NCI-H128 (cell line): Measurements from ENCODE around the gene ACACA.

ENCODE experiments used
- DNase-seq: peaks from one replicate; lab custom pipeline; 2025; ENCODE audit not compliant: unreplicated experiment; lab: John Stamatoyannopoulos, UW

The ACACA gene

GRCh38 chr17:37137906-37138514 is 268.6 kb downstream of the ACACA start:
- no peak for DNase-seq

GRCh38 chr17:37137070-37137610 is 269.5 kb downstream of the ACACA start:
- no peak for DNase-seq

- DNase-seq, result no peak
Observed at GRCh38 chr17:37135576-37135975, 271.1 kb downstream of the ACACA start.

GRCh38 chr17:37134050-37134449 is 272.6 kb downstream of the ACACA start:
- no peak for DNase-seq

GRCh38 chr17:37133136-37133535 is 273.5 kb downstream of the ACACA start:
- DNase-seq, result no peak

- DNase-seq, result no peak
Observed at GRCh38 chr17:37131669-37132611, 274.7 kb downstream of the ACACA start.

- no peak for DNase-seq
Observed at GRCh38 chr17:37130984-37131446, 275.6 kb downstream of the ACACA start.

GRCh38 chr17:37124821-37125173 is 281.8 kb downstream of the ACACA start:
- no peak for DNase-seq

GRCh38 chr17:37123941-37124820 is 282.5 kb downstream of the ACACA start:
- no peak for DNase-seq

GRCh38 chr17:37123386-37123785 is 283.2 kb downstream of the ACACA start:
- DNase-seq, result no peak

- no peak for DNase-seq
Observed at GRCh38 chr17:37121616-37122015, 285.0 kb downstream of the ACACA start.

GRCh38 chr17:37118366-37119137 is 288.1 kb downstream of the ACACA start:
- DNase-seq, result no peak

- DNase-seq, result no peak
Observed at GRCh38 chr17:37117373-37118142, 289.1 kb downstream of the ACACA start.

GRCh38 chr17:37116671-37117185 is 289.9 kb downstream of the ACACA start:
- no peak for DNase-seq

- DNase-seq, result no peak
Observed at GRCh38 chr17:37111329-37111728, 295.3 kb downstream of the ACACA start.

- DNase-seq, result no peak
Observed at GRCh38 chr17:37110746-37111145, 295.9 kb downstream of the ACACA start.

GRCh38 chr17:37109731-37110710 is 296.6 kb downstream of the ACACA start:
- DNase-seq, result no peak

GRCh38 chr17:37109106-37109505 is 297.5 kb downstream of the ACACA start:
- DNase-seq, result no peak
